Upper lobe of left lung (tissue), 6 donors: ENCODE measurements around the gene SUPT5H. TPM values are rescaled to one million over a fixed set of nuclear protein-coding genes. Genes with fewer than 3 reads are reported as not detected.

Source experiments
- ATAC-seq, 2 donors: fragments of 200-7000 bp; cut with Tn5 transposase; one replicate each; pipeline ENCODE4 v1.9.1; 2022; ENCODE audit warnings: mild to moderate bottlenecking in 2 of 2, moderate library complexity in 2 of 2; ENCODE audit not compliant: low FRiP score in 2 of 2
- DNase-seq, 2 donors: peaks; one replicate each; pipeline ENCODE4 v3.0.0-alpha.2; 2019 to 2020
- H3K27ac ChIP-seq, 4 donors: fragments of 200-600 bp; sonication (generic); one replicate each; pipeline ENCODE4 v1.5.1; 2016 to 2019
- H3K27me3 ChIP-seq, 4 donors: fragments of 200-600 bp; sonication (generic); one replicate each; pipeline ENCODE4 v1.5.1; 2017 to 2019
- H3K36me3 ChIP-seq, 4 donors: fragments of 200-600 bp; sonication (generic); one replicate each; pipeline ENCODE4 v1.5.1; 2016 to 2019
- H3K4me1 ChIP-seq, 4 donors: fragments of 200-600 bp; sonication (generic); one replicate each; pipeline ENCODE4 v1.5.1; 2018 to 2019
- H3K4me3 ChIP-seq, 4 donors: fragments of 200-600 bp; sonication (generic); one replicate each; pipeline ENCODE4 v1.5.1; 2017 to 2019; ENCODE audit warnings: mild to moderate bottlenecking in 2 of 4, moderate library complexity in 1 of 4
- H3K9me3 ChIP-seq, 4 donors: fragments of 200-600 bp; sonication (generic); one replicate each; pipeline ENCODE4 v1.5.1; 2018 to 2019
- CTCF ChIP-seq, 6 experiments: fragments of 450-650 bp in 4 of 6; fragments of 200-600 bp in 2 of 6; sonication (generic) in 2 of 6; IDR thresholded peaks; one replicate each; pipeline ENCODE4 v1.5.1; 2016 to 2019; ENCODE audit warnings: antibody characterized with exemption in 6 of 6
- EP300 ChIP-seq, 4 donors: sonication (generic); formaldehyde crosslinking; IDR thresholded peaks; one replicate each; pipeline ENCODE4 v1.5.1; 2017; ENCODE audit warnings: antibody characterized with exemption in 4 of 4, control low read depth in 2 of 4
- POLR2A ChIP-seq, 4 donors: fragments of 450-650 bp; IDR thresholded peaks; one replicate each; pipeline ENCODE4 v1.5.1; 2016 to 2017; ENCODE audit warnings: antibody characterized with exemption in 4 of 4, mild to moderate bottlenecking in 2 of 4
- POLR2AphosphoS5 ChIP-seq, 2 donors: sonication (generic); formaldehyde crosslinking; IDR thresholded peaks; one replicate each; pipeline ENCODE4 v1.5.1; 2017; ENCODE audit warnings: antibody characterized with exemption in 2 of 2
- WGBS, 2 donors: methylation state at CpG; one replicate each; pipeline ENCODE4 v1.1.5; 2017 to 2018; 5-methylcytosine and 5-hydroxymethylcytosine counted together
- total RNA-seq, 6 donors: library from RNA; depleted of rRNA in 4 of 6; stranded (reverse); fragments of >200 nt in 4 of 6; gene quantifications; one replicate each; pipeline versions ENCODE4 v1.1.0 to v1.2.1, GENCODE V29; 2016 to 2021
- donor health status: DM: no; HTN: no; CAD: no; lungs with moderate emphysema.
- donor health status: DM: no; HTN: yes; CAD: no; lungs with severe emphysema.

Gene SUPT5H
- total RNA-seq, 6 donors from 2014 or later, result 94.9 to 183 (median 111) TPM

GRCh38 chr19:39494661-39495060 is 49.3 kb downstream of the SUPT5H start:
- no peak overlapping the region for H3K4me3 ChIP-seq
- DNase-seq (no peak), ATAC-seq (no peak)
- WGBS, 2 donors, result 85 to 91% methylated on average over 5 of the region's 5 CpGs
- peaks cover 14 to 19% (median 19%) of the 10 kb centered on the region in 4 donors for H3K4me1 ChIP-seq
- peaks cover 0 to 25% (median 15%) of the 10 kb centered on the region in 4 donors for H3K36me3 ChIP-seq
- no peak for TF ChIP-seq POLR2A (IDR thresholded peaks at IDR 0.05)
- no peak for TF ChIP-seq EP300 (IDR thresholded peaks at IDR 0.05)
- TF ChIP-seq CTCF (IDR thresholded peaks at IDR 0.05), result no peak
- TF ChIP-seq POLR2AphosphoS5 (IDR thresholded peaks at IDR 0.05), result no peak
- no peaks in the 10 kb centered on the region for H3K9me3 ChIP-seq
- H3K27me3 ChIP-seq, result peaks cover 0 to 26% (median 18%) of the 10 kb centered on the region in 4 donors
- H3K27ac ChIP-seq, result no peak overlapping the region

GRCh38 chr19:39496063-39496462 is 50.7 kb downstream of the SUPT5H start:
- H3K36me3 ChIP-seq, result peaks cover 0 to 10% (median 2%) of the 10 kb centered on the region in 4 donors

GRCh38 chr19:39497701-39497995 is 52.3 kb downstream of the SUPT5H start:
- H3K4me1 ChIP-seq, result peaks cover 14 to 23% (median 20%) of the 10 kb centered on the region in 4 donors
- no peak for DNase-seq
- H3K4me3 ChIP-seq, result no peak overlapping the region
- WGBS, 2 donors, result 0% methylated on average over 3 to 5 of the region's 7 CpGs
- ATAC-seq, result no peak
- H3K27me3 ChIP-seq, result peaks cover 0 to 26% (median 18%) of the 10 kb centered on the region in 4 donors
- H3K27ac ChIP-seq, result no peak overlapping the region
- no peaks in the 10 kb centered on the region for H3K36me3 ChIP-seq
- H3K9me3 ChIP-seq, result no peaks in the 10 kb centered on the region
- TF ChIP-seq CTCF (IDR thresholded peaks at IDR 0.05) (peak in 1 of 6 experiments; percentile 18), POLR2A (IDR thresholded peaks at IDR 0.05) (no peak)

More at GRCh38 chr19:39496063-39496462, 50.7 kb downstream of the SUPT5H start:
- Histone ChIP-seq H3K4me1 (peaks cover 14 to 19% (median 19%) of the 10 kb centered on the region in 4 donors), H3K4me3 (no peak overlapping the region), H3K9me3 (no peaks in the 10 kb centered on the region), H3K27me3 (peaks cover 0 to 26% (median 18%) of the 10 kb centered on the region in 4 donors), H3K27ac (no peak overlapping the region)
- no peak for DNase-seq
- TF ChIP-seq EP300 (IDR thresholded peaks at IDR 0.05), result no peak
- TF ChIP-seq CTCF (IDR thresholded peaks at IDR 0.05), result no peak
- no peak for TF ChIP-seq POLR2A (IDR thresholded peaks at IDR 0.05)
- TF ChIP-seq POLR2AphosphoS5 (IDR thresholded peaks at IDR 0.05), result no peak
- 85 to 96% methylated on average over 5 of the region's 5 CpGs for WGBS, 2 donors
- no peak for ATAC-seq

- H3K27me3 ChIP-seq, result peaks cover 0 to 26% (median 19%) of the 10 kb centered on the region in 4 donors
- H3K9me3 ChIP-seq, result no peaks in the 10 kb centered on the region
- TF ChIP-seq CTCF (IDR thresholded peaks at IDR 0.05), result no peak
- TF ChIP-seq POLR2AphosphoS5 (IDR thresholded peaks at IDR 0.05), result no peak
- TF ChIP-seq POLR2A (IDR thresholded peaks at IDR 0.05), result no peak
- WGBS, 2 donors, result 1% methylated on average over 14 to 40 of the region's 40 CpGs
- no peaks in the 10 kb centered on the region for H3K36me3 ChIP-seq
- no peak overlapping the region for H3K27ac ChIP-seq
- H3K4me1 ChIP-seq, result peaks cover 14 to 27% (median 24%) of the 10 kb centered on the region in 4 donors
- H3K4me3 ChIP-seq, result no peak overlapping the region
- peak in 1 of 2 donors; percentile 85 for DNase-seq
- ATAC-seq, result peak in 1 of 2 donors; percentile 24
Observed at GRCh38 chr19:39497996-39498797, 52.8 kb downstream of the SUPT5H start.
